Body of pancreas (tissue), 4 donors: ENCODE results near the gene LYPD5. TPM values are rescaled to one million over a fixed set of nuclear protein-coding genes. Genes with fewer than 3 reads are reported as not detected.
"Not testable (repeated sequence)": the region's sequence is repeated elsewhere in the genome, so short reads cannot be mapped to it uniquely, and the experiment has no call there.

Experiments
- ATAC-seq: fragments of 150-250 bp; one replicate; pipeline ENCODE4 v1.9.1; 2016
- DNase-seq, 4 donors: peaks; one replicate each; pipeline ENCODE4 v3.0.0-alpha.2; 2019
- H3K27ac ChIP-seq, 4 donors: fragments of 200-600 bp; sonication (generic); 1 replicate in 3 of 4; 2 replicates in 1 of 4; pipeline versions ENCODE4 v1.5.1 to v1.6.1; 2016 to 2019; ENCODE audit warnings: mild to moderate bottlenecking in 1 of 4, mixed read lengths in 1 of 4, moderate library complexity in 1 of 4
- H3K27me3 ChIP-seq, 2 donors: fragments of 200-600 bp; sonication (generic); one replicate each; pipeline ENCODE4 v1.6.0; 2016; ENCODE audit warnings: mild to moderate bottlenecking in 1 of 2
- H3K36me3 ChIP-seq, 2 donors: fragments of 200-600 bp; sonication (generic); replicated peaks in 1 of 2; 2 replicates each; pipeline ENCODE4 v1.5.1; 2016; ENCODE audit warnings: low read depth in 2 of 2; ENCODE audit not compliant: insufficient read depth in 1 of 2
- H3K4me1 ChIP-seq: fragments of 200-600 bp; sonication (generic); one replicate; pipeline ENCODE4 v1.6.0; 2016
- H3K4me3 ChIP-seq, 2 donors: fragments of 200-600 bp; sonication (generic); 1 replicate in 1 of 2; 2 replicates in 1 of 2; pipeline ENCODE4 v1.5.1; 2016 to 2019
- H3K9me3 ChIP-seq, 3 donors: fragments of 200-600 bp; sonication (generic); 1 replicate in 2 of 3; 2 replicates in 1 of 3; pipeline ENCODE4 v1.5.1; 2016
- POLR2A ChIP-seq, 3 donors: fragments of 450-650 bp; IDR thresholded peaks; one replicate each; pipeline ENCODE4 v1.6.1; 2016; ENCODE audit warnings: antibody characterized with exemption in 3 of 3, mild to moderate bottlenecking in 2 of 3
- WGBS, 2 donors: methylation state at CpG; one replicate each; pipeline ENCODE4 v1.1.5; 2017; 5-methylcytosine and 5-hydroxymethylcytosine counted together
- intact Hi-C: fragments of 100-400 bp; cut with DNase I; formaldehyde crosslinking; loops from one replicate; pipeline ENCODE4 v1.15.1; 2023
- total RNA-seq, 2 donors: library from RNA; depleted of rRNA; stranded (reverse); fragments of >200 nt; gene quantifications; one replicate each; pipeline ENCODE4 v1.1.0, GENCODE V29; 2016
- TF ChIP-seq, protein P1 (sequence below), 7 experiments: fragments of 450-650 bp in 4 of 7; fragments of 200-600 bp in 3 of 7; sonication (generic) in 3 of 7; IDR thresholded peaks; one replicate each; pipeline ENCODE4 v1.5.1; 2016 to 2019; ENCODE audit warnings: antibody characterized with exemption in 7 of 7

Gene LYPD5
- total RNA-seq, 2 donors from 2014 or later = not detected

GRCh38 chr19:43768273-43769050 lies 33.8 kb downstream of the LYPD5 start:
- no peaks in the 10 kb centered on the region for H3K4me1 ChIP-seq
- no peak overlapping the region for H3K27ac ChIP-seq
- no peaks in the 10 kb centered on the region for H3K27me3 ChIP-seq
- no peak overlapping the region for H3K4me3 ChIP-seq
- 53 to 60% methylated on average over 15 of the region's 15 CpGs for WGBS, 2 donors
- TF ChIP-seq POLR2A (IDR thresholded peaks at IDR 0.05) = no peak
- no peak for ATAC-seq
- peak in 1 of 4 donors; percentile 62 for DNase-seq
- intact Hi-C loops = no loop called here
- H3K9me3 ChIP-seq = no peaks in the 10 kb centered on the region
- no peaks in the 10 kb centered on the region for H3K36me3 ChIP-seq

DNA sequence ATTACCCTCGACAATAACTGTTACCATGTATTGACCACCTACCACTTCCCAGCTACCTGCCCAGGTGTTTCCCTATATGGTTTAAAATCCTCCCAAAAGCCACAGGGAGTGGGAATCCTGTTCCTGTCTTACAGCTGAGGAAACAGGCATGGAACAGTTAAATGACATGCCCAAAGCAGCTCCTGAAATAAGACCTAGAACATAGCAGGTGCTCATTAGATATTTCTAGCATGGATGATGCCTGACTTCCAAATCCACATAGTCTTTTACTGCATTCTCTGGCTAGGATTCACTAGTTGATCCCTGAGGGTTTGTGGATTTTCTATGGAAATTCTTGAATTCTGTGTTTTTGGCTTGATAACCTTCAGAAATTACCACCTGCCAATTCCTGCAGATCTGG lies 34.4 kb downstream of the LYPD5 start:
- TF ChIP-seq POLR2A (IDR thresholded peaks at IDR 0.05) = no peak
- TF ChIP-seq, protein P1, sequence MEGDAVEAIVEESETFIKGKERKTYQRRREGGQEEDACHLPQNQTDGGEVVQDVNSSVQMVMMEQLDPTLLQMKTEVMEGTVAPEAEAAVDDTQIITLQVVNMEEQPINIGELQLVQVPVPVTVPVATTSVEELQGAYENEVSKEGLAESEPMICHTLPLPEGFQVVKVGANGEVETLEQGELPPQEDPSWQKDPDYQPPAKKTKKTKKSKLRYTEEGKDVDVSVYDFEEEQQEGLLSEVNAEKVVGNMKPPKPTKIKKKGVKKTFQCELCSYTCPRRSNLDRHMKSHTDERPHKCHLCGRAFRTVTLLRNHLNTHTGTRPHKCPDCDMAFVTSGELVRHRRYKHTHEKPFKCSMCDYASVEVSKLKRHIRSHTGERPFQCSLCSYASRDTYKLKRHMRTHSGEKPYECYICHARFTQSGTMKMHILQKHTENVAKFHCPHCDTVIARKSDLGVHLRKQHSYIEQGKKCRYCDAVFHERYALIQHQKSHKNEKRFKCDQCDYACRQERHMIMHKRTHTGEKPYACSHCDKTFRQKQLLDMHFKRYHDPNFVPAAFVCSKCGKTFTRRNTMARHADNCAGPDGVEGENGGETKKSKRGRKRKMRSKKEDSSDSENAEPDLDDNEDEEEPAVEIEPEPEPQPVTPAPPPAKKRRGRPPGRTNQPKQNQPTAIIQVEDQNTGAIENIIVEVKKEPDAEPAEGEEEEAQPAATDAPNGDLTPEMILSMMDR (IDR thresholded peaks at IDR 0.05) = no peak
- H3K4me1 ChIP-seq = no peaks in the 10 kb centered on the region

GRCh38 chr19:43767316-43767715 lies 34.9 kb downstream of the LYPD5 start:
- TF ChIP-seq POLR2A (IDR thresholded peaks at IDR 0.05) = no peak
- TF ChIP-seq, protein P1 (IDR thresholded peaks at IDR 0.05) = no peak
- WGBS, 2 donors = 53 to 69% methylated on average over 3 to 7 of the region's 7 CpGs
- H3K27me3 ChIP-seq = no peaks in the 10 kb centered on the region
- DNase-seq (no peak), ATAC-seq (no peak)
- H3K9me3 ChIP-seq = no peaks in the 10 kb centered on the region
- no peaks in the 10 kb centered on the region for H3K36me3 ChIP-seq
- intact Hi-C loops = no loop called here
- H3K4me3 ChIP-seq = no peak overlapping the region
- H3K4me1 ChIP-seq = no peaks in the 10 kb centered on the region
- H3K27ac ChIP-seq = no peak overlapping the region

More for the DNA sequence above, 34.4 kb downstream of the LYPD5 start:
- DNase-seq (no peak), ATAC-seq (no peak)
- Histone ChIP-seq H3K27ac (no peak overlapping the region), H3K36me3 (no peaks in the 10 kb centered on the region), H3K27me3 (no peaks in the 10 kb centered on the region), H3K4me3 (no peak overlapping the region), H3K9me3 (no peaks in the 10 kb centered on the region)
- intact Hi-C loops = no loop called here
- whole genome bisulfite sequencing, 2 donors = 33 to 69% methylated on average over 1 of the region's 1 CpG

DNA sequence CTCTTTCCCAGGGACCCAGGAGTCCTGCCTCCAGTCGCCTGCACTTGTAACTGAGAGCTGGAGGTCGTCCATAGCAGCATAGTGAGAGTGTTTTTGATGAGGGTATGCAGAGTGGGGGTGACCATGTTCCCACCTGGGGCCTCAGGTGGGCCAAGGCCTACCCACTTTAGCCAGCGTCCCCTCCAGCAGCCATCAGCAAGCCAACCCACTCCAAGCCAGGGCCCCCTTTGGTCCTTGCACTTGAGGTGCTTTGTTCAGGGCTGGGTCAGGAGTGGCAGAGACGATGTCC lies 35.5 kb downstream of the LYPD5 start:
- intact Hi-C loops = no loop called here
- Histone ChIP-seq H3K27me3 (no peaks in the 10 kb centered on the region), H3K27ac (no peak overlapping the region), H3K4me3 (no peak overlapping the region), H3K9me3 (no peaks in the 10 kb centered on the region), H3K4me1 (no peaks in the 10 kb centered on the region), H3K36me3 (no peaks in the 10 kb centered on the region)
- 63 to 66% methylated on average over 2 to 4 of the region's 4 CpGs for WGBS, 2 donors
- no peak for ATAC-seq
- TF ChIP-seq, protein P1 (IDR thresholded peaks at IDR 0.05) = no peak
- TF ChIP-seq POLR2A (IDR thresholded peaks at IDR 0.05) = no peak
- DNase-seq = no peak

DNA sequence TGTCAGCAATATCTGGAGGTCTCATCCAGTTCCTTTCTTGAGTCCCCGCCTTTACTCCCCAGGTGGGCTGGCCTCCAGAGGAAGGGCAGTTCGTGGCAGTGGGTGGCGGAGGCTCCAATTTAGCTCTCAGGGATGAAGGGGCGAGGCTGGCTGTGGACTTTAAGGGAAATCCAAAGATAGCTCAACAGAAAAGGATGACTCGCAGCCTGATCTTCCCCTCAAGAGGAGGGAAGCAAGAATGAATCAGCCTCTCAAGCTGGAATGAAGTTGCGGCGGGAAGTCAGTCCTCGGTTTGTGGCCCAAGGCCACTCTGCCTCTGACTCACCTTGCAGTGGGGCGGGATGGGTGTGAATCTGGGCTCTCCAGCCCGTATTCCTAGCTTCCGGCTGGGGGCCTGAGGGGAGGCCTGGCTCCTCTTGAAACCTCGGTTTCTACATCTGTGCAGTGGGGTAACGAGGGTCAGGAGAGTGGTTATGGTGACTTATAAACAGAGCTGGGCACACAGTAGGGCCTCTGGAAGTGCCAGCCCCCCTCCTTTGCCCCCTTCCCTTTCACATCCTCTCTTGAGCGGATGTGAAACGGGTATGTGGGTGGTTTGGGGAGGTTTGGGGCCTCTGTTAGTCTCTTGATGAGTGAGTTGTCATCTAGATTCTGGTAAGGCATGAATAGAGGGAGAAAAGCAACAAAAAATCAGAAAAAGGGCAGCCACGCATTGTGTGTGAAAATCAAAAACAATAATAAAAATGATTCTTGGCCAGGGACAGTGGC lies 37.0 kb downstream of the LYPD5 start:
- no peak for TF ChIP-seq POLR2A (IDR thresholded peaks at IDR 0.05)
- TF ChIP-seq, protein P1 (IDR thresholded peaks at IDR 0.05) = no peak
- Histone ChIP-seq H3K9me3 (no peaks in the 10 kb centered on the region), H3K27ac (peak overlapping the region in 1 of 4 donors; percentile 17), H3K4me3 (no peak overlapping the region), H3K36me3 (no peaks in the 10 kb centered on the region), H3K4me1 (no peaks in the 10 kb centered on the region), H3K27me3 (no peaks in the 10 kb centered on the region)
- WGBS, 2 donors = 60 to 74% methylated on average over 16 of the region's 16 CpGs
- peak; percentile 45 for ATAC-seq
- peak in 3 of 4 donors; percentile 27 to 58 (median 28) for DNase-seq
- intact Hi-C loops = no loop called here

- H3K27ac ChIP-seq = peak overlapping the region in 1 of 4 donors; percentile 17
- 72 to 81% methylated on average over 8 of the region's 8 CpGs for WGBS, 2 donors
- DNase-seq, H3K36me3 ChIP-seq, H3K4me3 ChIP-seq, H3K9me3 ChIP-seq, H3K27me3 ChIP-seq, intact Hi-C loops, ATAC-seq, H3K4me1 ChIP-seq: not testable (repeated sequence)
Observed at GRCh38 chr19:43764684-43765083, 37.6 kb downstream of the LYPD5 start.
